ENCODE data around the gene FBXO44. TPM values are rescaled to one million over a fixed set of nuclear protein-coding genes. Genes with fewer than 3 reads are reported as not detected.

Gene FBXO44
- total RNA-seq, 1 donor from 2014 or later: 20.2 TPM

GRCh38 chr1:11629184-11630016 lies 25.3 kb upstream of the FBXO44 start:
- Histone ChIP-seq H3K27me3 (ENCODE audit: low read depth) (peaks cover 92% of the 10 kb centered on the region), H3K4me1 (no peaks in the 10 kb centered on the region), H3K4me3 (no peak overlapping the region), H3K9me3 (replicated peaks) (no peaks in the 10 kb centered on the region), H3K27ac (replicated peaks) (no peak overlapping the region), H3K36me3 (no peaks in the 10 kb centered on the region)
- no peak for DNase-seq
- TF ChIP-seq, protein P1, sequence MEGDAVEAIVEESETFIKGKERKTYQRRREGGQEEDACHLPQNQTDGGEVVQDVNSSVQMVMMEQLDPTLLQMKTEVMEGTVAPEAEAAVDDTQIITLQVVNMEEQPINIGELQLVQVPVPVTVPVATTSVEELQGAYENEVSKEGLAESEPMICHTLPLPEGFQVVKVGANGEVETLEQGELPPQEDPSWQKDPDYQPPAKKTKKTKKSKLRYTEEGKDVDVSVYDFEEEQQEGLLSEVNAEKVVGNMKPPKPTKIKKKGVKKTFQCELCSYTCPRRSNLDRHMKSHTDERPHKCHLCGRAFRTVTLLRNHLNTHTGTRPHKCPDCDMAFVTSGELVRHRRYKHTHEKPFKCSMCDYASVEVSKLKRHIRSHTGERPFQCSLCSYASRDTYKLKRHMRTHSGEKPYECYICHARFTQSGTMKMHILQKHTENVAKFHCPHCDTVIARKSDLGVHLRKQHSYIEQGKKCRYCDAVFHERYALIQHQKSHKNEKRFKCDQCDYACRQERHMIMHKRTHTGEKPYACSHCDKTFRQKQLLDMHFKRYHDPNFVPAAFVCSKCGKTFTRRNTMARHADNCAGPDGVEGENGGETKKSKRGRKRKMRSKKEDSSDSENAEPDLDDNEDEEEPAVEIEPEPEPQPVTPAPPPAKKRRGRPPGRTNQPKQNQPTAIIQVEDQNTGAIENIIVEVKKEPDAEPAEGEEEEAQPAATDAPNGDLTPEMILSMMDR (IDR thresholded peaks at IDR 0.05; ENCODE audit: borderline replicate concordance): no peak
- intact Hi-C loops (cut with micrococcal nuclease): no loop called here

DNA sequence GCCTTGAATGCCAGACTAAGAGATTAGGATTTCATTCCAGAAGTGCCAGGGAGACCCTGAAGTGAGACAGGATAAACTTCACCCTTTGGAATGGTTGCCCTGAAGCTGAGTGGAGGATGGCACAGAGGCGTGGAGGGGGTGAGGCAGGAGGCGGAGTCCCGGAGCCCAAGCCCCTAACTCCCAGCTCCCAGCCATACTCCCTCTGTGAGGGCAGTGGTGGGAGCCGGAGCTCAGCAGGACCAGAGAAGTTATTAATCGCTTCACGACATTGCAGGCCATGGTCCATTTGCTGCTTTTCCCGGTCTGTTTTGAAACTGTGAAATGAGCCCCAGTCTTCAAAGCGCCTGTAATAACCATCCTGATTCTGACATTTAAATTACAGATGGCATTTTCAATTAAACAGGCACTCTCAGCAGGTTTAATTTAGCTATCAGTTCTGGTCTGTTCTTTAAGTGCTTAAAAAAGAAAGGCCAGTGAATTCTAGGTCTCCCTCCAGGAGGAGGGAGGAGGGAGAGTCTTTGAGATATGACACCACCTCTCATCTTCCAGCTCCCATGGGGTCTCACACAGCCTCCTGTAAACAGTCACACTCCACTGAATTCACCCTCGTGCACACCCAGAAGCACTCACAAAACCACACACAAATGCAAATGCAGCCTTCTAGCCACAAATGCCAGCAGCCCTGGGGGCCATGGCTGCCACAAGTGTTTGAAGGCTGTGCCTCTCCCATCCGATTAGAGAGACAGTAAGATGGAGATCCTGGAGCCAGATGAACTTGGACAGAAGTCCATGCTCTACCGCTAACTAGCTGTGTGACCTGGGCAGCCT lies 20.1 kb upstream of the FBXO44 start:
- no peak for DNase-seq
- TF ChIP-seq, protein P1 (IDR thresholded peaks at IDR 0.05; ENCODE audit: borderline replicate concordance): no peak
- Histone ChIP-seq H3K36me3 (no peaks in the 10 kb centered on the region), H3K4me3 (no peak overlapping the region), H3K9me3 (replicated peaks) (no peaks in the 10 kb centered on the region), H3K4me1 (no peaks in the 10 kb centered on the region), H3K27me3 (ENCODE audit: low read depth) (peaks cover 88% of the 10 kb centered on the region), H3K27ac (replicated peaks) (no peak overlapping the region)
- intact Hi-C loops (cut with micrococcal nuclease): no loop called here

DNA sequence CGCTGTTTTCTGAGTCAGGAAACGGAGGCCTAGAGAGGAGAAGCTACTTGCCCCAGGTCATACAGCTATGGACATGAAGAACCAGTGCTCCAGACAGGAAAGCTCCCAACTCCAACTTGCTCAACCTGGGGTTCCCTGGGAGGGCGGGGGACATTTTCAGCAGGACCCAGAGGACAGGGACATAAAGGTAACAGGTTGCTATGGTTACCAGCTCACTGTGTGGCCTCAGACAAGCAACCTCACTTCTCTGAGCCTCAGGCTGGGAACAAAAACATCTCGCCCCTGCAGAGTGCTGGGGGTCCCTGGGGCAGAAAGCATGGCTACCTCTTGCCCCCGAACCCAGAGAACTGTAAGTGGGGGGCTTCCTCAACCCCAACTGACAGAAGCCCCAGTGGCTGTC lies 16.6 kb upstream of the FBXO44 start:
- no peak for DNase-seq
- Histone ChIP-seq H3K4me1 (peaks cover 14% of the 10 kb centered on the region), H3K27me3 (ENCODE audit: low read depth) (peaks cover 80% of the 10 kb centered on the region), H3K36me3 (no peaks in the 10 kb centered on the region), H3K27ac (replicated peaks) (no peak overlapping the region), H3K9me3 (replicated peaks) (no peaks in the 10 kb centered on the region), H3K4me3 (no peak overlapping the region)
- intact Hi-C loops (cut with micrococcal nuclease): no loop called here
- TF ChIP-seq, protein P1 (IDR thresholded peaks at IDR 0.05; ENCODE audit: borderline replicate concordance): no peak

- peaks cover 14% of the 10 kb centered on the region for H3K4me1 ChIP-seq
- H3K9me3 ChIP-seq (replicated peaks): no peaks in the 10 kb centered on the region
- H3K4me3 ChIP-seq: no peak overlapping the region
- H3K36me3 ChIP-seq: no peaks in the 10 kb centered on the region
- intact Hi-C loops (cut with micrococcal nuclease): no loop called here
- TF ChIP-seq, protein P1 (IDR thresholded peaks at IDR 0.05; ENCODE audit: borderline replicate concordance): no peak
- peaks cover 71% of the 10 kb centered on the region for H3K27me3 ChIP-seq (ENCODE audit: low read depth)
- no peak for DNase-seq
- no peak overlapping the region for H3K27ac ChIP-seq (replicated peaks)
Measured at GRCh38 chr1:11639372-11639771, 15.3 kb upstream of the FBXO44 start.

DNA sequence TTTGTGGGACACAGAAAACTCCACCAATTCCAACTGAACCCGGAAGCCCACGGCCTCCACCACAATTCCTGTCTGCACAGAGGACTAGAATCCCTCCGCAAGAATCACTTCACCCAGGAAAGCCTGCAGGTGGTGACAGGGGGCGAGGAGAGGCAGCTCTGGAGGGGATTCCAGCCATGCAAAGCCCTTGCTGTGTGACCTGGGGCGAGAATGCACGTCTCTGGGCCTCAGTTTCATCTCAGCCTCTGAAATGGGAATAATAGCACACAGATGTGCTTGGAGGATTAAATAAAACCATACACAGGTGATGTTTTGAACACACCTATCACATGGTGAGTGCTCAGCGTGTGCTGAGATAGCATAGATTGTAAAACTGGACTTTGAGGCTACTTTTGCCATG lies 14.6 kb upstream of the FBXO44 start:
- TF ChIP-seq, protein P1 (IDR thresholded peaks at IDR 0.05; ENCODE audit: borderline replicate concordance): no peak
- Histone ChIP-seq H3K4me1 (peaks cover 14% of the 10 kb centered on the region), H3K4me3 (no peak overlapping the region), H3K36me3 (no peaks in the 10 kb centered on the region), H3K27me3 (ENCODE audit: low read depth) (peaks cover 64% of the 10 kb centered on the region), H3K9me3 (replicated peaks) (no peaks in the 10 kb centered on the region), H3K27ac (replicated peaks) (no peak overlapping the region)
- no peak for DNase-seq
- intact Hi-C loops (cut with micrococcal nuclease): loop anchor here (5.0 to 10.0 kb wide), 2 partner anchors 398 to 605 kb away; no protein-coding TSS in a partner anchor

Data from left ventricle myocardium inferior (tissue), 1 donor.